Measurements from ENCODE around the gene ZNF121.

Gene ZNF121

DNA sequence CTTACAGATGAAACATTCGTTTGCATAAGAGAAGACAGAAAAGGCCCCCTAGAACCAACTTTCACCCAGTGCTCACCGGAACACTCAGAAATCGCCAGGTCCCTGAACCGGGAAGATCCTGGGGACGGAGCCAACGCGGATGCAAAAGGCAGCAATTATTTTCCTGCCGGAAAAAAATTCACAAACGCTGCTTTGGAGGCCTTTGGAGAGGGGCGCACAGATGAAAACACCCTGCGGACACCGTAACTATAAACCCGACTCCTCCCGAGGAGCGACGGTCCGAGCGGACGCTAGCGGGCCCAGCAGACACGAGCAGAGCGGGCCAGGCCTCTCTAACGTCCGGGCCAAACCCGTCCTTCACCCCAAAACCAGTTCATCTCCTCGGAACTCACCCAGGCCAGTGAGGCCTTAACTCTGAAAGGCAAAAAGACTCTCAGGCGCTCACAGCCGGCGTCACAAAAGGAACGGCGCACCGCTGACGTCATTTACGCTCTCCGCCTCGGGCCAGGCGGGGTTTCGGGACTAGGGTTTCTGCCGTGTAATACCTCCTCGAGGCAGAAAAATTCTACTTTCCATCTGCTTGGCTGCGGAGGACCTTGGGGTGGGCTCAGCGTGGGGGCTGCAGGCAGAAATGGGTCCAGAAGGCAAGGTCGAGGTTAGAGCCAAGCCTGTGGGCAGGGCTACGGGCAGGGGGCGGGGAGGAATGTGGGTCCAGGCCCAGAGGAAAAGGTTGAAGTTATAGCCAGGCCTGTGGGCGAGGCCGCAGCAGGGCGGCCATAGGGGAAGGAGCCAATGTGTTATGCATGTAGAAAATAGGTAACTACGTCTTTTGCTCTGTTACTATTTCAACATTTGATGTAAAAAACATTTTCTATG, 45.9 kb downstream of the ZNF121 start, which contains the start of gene ZNF426:
ZNF426 (minus strand) TSS at position 463 of the 876 bp plus-strand sequence. CDS start 2,413 bp downstream, outside the sequence.
- peak; percentile 90 for DNase-seq

- no peak for DNase-seq
Measured at GRCh38 chr19:9535934-9536333, 48.4 kb downstream of the ZNF121 start.

- DNase-seq: no peak
Measured at GRCh38 chr19:9531933-9532332, 52.4 kb downstream of the ZNF121 start.

- DNase-seq: no peak
Measured at GRCh38 chr19:9528757-9529336, 55.5 kb downstream of the ZNF121 start.

GRCh38 chr19:9523885-9524474, 60.3 kb downstream of the ZNF121 start:
- DNase-seq: no peak
